ENCODE data around the gene PDE1C.

PDE1C gene

DNA sequence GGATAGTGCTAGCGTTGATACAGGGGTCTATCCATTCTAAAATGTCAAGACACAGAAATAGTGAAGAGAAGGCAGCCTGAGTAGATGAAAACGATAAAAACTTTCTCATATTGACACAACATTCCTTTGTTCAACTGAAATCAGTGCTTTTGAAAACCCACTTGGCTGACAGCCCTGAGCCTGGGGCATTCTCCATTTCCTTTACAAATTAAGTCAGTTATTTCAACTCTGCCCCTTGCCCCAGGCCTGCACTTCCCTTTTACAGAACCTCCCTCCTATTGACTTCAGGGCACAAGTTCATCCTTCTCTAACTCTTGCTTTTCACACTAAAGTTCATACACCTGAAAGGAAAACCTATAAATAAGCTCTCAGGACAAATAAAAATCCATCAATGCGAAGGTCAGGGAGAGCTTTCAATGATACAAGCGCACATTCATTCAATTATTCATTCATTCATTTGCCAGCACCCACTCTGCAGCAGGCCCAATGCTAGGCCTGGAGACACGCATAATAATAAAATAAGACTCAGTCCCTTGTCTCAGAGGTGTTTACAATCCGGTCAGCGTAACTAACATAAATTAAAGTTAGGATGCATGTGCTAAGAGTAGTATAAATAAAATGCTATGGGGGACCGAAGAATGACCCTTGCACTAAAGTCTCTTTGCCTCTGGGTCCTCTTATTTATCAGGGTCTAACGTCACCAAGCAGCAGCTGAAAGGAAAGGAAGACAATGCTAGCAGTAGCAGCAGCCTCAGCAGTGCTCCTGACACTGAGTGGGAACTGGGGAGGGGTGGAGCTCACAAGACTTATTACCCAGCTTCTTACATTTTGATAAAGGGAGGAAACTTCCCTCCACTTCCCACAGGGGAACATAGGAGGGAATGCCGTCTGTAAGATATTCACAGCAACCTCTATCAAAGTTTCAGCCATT is 134.8 kb downstream of the PDE1C start:
- DNase-seq, result no peak

DNA sequence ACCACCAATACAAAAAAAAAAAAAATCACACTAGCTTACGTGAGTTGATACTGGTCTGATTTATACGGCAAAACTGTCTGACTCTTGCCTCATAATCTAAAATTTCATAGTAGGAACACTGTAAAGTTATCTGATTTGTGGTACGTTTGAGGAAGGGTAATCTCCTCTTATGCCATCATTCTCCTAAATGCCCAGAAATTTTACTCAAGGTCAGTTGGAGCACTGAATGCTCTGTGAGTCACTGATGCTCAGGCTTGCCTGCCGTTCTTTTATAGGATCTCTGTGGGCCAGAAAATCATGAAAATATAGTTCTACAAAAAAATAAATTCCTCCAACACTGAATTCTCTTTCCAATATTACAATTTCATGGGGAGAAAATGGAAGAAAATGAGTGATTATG is 135.7 kb downstream of the PDE1C start:
- no peak for DNase-seq

GRCh38 chr7:31933481-31933880 is 136.7 kb downstream of the PDE1C start:
- DNase-seq, result peak; percentile 51

- DNase-seq, result no peak
Observed at GRCh38 chr7:31926991-31927584, 143.1 kb downstream of the PDE1C start.

GRCh38 chr7:31925753-31926454 is 144.3 kb downstream of the PDE1C start:
- DNase-seq, result no peak

DNA sequence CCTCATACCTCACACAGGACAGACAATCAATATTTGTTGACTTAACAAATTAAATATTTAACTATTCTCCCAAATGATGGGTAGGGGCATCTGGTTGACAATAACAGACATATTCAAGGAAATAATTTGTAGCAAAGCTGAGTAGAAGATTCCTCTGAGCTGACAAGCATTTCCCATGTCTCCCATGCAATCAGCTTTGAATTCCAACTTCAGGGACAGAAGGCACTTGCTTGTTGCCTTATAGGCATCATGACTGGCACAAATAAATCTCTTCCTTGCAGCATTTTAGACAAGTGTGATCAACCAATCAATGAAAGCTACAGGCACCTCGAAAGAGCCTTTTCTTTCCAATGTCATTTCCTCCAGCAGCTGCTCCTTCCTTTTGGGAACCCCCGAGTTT is 146.0 kb downstream of the PDE1C start:
- DNase-seq, result no peak

DNA sequence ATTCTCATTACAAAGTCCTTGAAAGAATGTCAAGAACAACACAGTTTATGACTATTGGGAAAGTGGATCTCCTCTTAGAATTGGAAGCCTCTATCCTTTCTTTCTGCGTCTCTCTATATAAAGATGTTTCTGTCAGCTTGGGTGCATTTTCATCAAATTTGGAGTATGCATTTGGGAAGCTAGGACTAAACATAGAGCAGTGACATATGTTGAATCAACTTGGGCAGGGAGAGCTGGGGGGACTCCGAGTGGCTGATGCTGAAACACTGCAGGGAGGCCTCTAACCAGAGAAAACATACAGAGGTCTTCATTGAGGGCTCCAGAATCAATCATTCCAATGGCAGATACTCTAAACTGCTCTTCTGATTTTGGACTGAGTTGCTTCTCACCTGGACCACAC is 147.4 kb downstream of the PDE1C start:
- DNase-seq, result no peak

GRCh38 chr7:31921047-31921446 is 149.2 kb downstream of the PDE1C start:
- DNase-seq, result no peak

GRCh38 chr7:31919678-31920369 is 150.4 kb downstream of the PDE1C start:
- no peak for DNase-seq

- no peak for DNase-seq
Observed at GRCh38 chr7:31918706-31919393, 151.4 kb downstream of the PDE1C start.

DNA sequence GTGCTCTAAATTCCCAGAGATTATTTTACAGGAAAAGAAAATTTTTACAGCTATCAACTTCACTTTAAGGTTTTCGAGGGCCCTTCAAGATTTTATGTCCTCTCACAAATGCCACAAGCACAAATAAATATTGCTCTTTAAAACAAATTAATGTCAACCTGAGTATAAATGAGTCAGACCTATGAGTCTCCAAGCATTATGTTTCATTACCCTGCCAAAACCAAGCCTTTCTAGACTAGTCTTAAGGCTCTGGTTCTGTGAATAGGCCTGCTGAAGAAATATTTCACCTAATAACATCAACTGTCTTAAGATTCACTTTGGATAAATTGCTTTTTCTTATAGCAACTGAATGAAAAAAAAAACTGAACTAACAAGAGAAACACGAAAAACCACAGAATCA is 153.0 kb downstream of the PDE1C start:
- no peak for DNase-seq

DNA sequence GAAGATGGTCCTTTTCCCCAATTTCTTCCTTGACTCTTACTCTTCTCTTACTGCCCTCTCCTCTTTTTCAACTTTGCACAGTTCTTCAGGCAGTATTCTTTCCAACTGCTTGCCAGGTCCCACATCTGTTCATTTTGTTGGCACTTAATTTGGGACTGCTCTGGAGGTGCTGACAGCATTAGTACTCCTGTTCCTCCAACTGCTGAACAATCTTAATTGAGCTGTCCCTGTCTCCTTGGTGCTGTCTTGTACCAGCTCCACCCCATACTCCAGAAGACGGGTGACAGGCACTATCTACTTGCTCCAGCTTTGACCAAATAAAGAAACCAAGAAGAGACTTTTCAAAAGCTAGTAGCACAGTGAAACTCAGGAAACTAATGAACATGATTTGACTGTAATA is 160.0 kb downstream of the PDE1C start:
- no peak for DNase-seq

GRCh38 chr7:31906479-31907171 is 163.6 kb downstream of the PDE1C start:
- no peak for DNase-seq

DNA sequence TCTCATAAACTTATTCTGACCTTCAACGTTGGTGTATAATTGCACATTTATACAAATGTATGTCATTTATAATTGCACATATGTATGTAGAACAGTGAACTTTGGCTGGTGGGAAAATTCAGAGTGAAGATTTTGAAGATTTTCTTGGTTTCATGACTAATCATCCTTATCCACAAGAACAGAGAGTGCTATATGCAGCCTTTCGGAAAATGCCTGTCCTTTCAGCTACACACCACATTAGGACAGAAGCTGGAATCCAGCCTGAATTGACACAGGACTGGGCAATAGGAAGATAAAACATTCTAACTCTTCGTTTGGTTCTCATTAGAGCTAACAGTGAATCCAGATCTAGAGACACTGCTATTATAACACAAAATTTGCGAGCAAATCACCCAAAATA is 166.2 kb downstream of the PDE1C start:
- DNase-seq, result no peak

DNA sequence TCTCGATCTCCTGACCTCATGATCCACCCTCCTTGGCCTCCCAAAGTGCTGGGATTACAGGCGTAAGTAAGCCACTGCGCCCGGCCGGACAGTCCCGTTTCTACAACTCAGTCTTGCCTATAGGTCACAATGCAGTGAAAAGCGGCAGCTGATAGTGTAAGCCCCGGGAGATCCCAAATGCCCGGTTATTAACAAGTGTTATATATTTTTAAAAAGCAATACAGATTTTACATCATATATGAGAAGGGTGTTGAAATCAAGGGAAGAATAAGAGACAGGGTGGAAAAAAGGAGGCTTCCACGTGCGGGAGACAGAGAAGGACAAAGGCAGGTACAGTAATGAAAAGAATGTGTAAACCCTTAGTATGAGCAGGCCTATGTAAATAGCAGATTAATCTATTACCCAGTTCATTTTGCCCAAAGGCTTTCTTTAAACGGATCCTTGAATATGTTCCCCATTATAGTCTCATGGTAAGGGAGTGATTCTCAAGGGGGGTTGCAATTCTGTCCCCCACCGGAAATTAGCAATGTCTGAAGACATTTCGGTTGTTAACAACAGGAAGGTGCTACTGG is 170.8 kb downstream of the PDE1C start:
- DNase-seq, result no peak

DNA sequence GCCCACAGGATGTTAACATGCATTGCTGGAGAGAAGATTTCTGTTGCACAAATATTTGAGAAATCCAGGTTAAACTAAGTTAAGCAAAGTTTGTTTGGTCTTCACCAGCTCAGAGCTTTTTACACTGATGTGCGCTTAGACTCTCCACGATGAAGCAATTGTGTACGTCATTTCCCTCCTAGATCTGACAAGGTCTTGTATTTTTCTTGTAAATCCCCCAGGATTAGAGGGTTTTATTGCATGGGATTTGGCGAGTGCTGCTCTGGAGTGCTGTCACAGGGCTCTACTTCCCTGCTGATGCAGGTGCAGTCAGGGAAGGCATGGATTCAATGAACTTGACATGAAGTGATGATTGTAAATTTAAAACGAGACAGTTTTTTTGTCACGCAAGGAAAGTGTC is 173.3 kb downstream of the PDE1C start:
- no peak for DNase-seq

- DNase-seq, result no peak
Observed at GRCh38 chr7:31894308-31894707, 175.9 kb downstream of the PDE1C start.

DNA sequence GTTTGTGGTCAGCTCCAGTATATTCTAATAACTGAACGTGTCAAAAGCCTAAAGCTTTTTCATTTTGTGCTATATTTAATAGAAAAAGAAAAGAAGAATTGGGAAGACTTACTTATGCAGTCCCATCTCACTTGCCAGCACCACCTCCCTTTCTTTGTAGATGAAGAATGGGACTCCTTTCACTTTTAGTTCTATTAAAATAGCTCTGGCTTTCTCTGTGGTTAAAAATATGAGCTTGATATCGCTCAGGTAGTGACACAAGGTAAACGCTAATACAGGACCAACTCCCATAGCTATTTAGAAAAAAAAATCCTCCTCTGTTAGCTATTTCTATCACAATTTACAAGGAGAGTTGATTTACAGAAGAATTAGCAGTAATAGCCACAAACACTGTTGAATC is 176.8 kb downstream of the PDE1C start:
- DNase-seq, result no peak

DNA sequence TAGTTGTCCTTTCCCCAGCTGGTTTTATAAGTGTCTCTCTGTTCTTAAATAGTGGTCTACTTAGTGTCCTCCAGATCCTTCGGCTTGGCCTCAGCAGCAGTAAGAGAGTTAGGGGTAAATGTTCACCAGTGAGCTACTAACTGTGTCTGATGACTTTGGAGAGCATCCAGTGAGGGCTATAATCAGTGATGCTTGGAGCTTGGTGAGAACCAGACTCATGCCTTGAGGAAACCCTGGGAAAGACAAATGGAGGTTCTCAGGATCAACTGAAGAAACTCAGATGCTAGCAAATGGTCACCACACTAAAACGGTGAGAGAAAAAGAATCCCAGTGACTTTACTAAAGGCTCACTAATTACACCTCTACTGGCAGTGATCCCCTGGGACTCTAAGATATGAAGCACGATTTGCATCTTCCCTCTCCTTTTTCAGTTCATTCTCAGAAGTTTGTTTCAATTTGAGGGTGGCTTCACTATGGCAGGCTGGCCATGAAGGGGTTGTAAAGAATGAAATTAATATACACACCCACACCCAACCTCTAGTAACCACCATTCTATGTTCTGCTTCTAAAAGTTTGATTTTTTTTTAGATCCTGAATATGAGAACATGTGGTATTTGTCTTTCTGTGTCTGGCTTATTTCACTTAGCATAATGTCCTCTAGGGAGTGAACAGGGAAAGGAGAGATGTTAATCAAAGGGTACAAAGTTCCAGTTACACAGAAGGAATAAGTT is 177.9 kb downstream of the PDE1C start:
- DNase-seq, result no peak

- no peak for DNase-seq
Observed at GRCh38 chr7:31890766-31891165, 179.4 kb downstream of the PDE1C start.

DNA sequence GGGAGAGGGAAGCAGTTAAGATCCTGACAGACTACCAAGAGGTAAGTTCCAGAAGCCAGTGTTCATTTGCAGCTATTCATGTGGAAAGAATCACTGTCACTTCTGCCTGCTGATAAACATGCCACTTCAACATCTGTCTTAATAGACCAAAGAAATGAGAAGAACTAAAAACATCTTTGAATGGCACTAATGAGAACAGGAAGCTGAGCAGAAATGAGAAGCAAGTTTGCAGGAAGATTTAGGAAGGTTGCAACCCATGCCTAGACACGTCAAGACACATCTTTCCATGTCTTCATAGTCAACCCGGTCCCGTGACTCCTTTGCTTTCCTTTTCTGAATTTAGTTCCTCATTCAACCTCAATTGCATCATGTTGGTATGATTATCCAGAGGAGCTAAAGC is 180.0 kb downstream of the PDE1C start:
- DNase-seq, result no peak

All from HCEC 1CT (cell line).